HG03196 (cell line): Measurements from ENCODE around the gene TMCO6.

Experiments
- ATAC-seq: cut with Tn5 transposase; IDR thresholded peaks from one replicate; pipeline ENCODE4 v1.9.1; 2021; ENCODE audit not compliant: unreplicated experiment

The TMCO6 gene

GRCh38 chr5:140672455-140673186, 33.4 kb downstream of the TMCO6 start:
- no peak for ATAC-seq

- no peak for ATAC-seq
These were observed 34.1 kb downstream of the TMCO6 start, which contains the start of gene DND1 for GRCh38 chr5:140673187-140673976. TSS of gene DND1 (minus strand) at chr5:140673576. CDS start at chr5:140673542, 34 bp downstream.

GRCh38 chr5:140674211-140674610, 35.0 kb downstream of the TMCO6 start:
- ATAC-seq, result no peak

GRCh38 chr5:140674629-140675028, 35.4 kb downstream of the TMCO6 start:
- no peak for ATAC-seq

GRCh38 chr5:140677947-140678346, 38.7 kb downstream of the TMCO6 start:
- no peak for ATAC-seq

- ATAC-seq, result no peak
These were observed 39.7 kb downstream of the TMCO6 start for GRCh38 chr5:140678993-140679392.

GRCh38 chr5:140690376-140690932, 51.2 kb downstream of the TMCO6 start:
- ATAC-seq, result no peak

- ATAC-seq, result peak; percentile 99
These were observed 52.0 kb downstream of the TMCO6 start, which contains the start of the genes HARS1 and HARS2 for GRCh38 chr5:140690941-140691924. TSS of gene HARS1 (minus strand) at chr5:140691370. CDS start at chr5:140691304, 66 bp downstream. TSS of gene HARS2 (plus strand) at chr5:140691455. CDS start at chr5:140691649, 194 bp downstream.

- no peak for ATAC-seq
These were observed 55.0 kb downstream of the TMCO6 start for GRCh38 chr5:140694276-140694675.
